Measurements from ENCODE around the gene TBC1D24.

- TF ChIP-seq, protein P1, sequence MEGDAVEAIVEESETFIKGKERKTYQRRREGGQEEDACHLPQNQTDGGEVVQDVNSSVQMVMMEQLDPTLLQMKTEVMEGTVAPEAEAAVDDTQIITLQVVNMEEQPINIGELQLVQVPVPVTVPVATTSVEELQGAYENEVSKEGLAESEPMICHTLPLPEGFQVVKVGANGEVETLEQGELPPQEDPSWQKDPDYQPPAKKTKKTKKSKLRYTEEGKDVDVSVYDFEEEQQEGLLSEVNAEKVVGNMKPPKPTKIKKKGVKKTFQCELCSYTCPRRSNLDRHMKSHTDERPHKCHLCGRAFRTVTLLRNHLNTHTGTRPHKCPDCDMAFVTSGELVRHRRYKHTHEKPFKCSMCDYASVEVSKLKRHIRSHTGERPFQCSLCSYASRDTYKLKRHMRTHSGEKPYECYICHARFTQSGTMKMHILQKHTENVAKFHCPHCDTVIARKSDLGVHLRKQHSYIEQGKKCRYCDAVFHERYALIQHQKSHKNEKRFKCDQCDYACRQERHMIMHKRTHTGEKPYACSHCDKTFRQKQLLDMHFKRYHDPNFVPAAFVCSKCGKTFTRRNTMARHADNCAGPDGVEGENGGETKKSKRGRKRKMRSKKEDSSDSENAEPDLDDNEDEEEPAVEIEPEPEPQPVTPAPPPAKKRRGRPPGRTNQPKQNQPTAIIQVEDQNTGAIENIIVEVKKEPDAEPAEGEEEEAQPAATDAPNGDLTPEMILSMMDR (IDR thresholded peaks at IDR 0.05) = no peak
- no peak for TF ChIP-seq EZH2 (IDR thresholded peaks at IDR 0.05; ENCODE audit: borderline replicate concordance, insufficient read depth, low read depth, low read length, poor library complexity, severe bottlenecking)
Measured at GRCh38 chr16:2426941-2427361, 48.0 kb upstream of the TBC1D24 start.

Measured in B cell (primary cell).